Measurements from ENCODE around the gene DPH3.

DNA sequence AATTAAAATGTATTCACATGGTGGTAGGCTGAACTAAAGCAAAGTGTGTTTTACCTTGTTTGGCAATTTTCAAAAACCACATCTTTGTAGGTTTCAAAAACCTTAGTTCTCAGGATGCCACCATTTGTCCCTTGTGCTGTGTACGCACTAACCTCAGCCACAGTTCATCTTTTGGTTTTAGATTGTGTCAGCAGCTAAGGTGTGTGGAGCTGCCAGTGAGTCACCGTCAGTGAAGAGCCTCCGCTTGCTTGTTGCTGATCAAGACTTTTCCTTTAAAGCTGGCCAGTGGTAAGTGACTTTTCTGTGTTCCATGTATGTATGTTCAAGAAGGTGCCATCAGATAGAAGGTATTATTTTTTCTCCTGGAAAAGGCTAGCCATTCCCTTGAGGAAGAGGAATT lies 21.4 kb upstream of the DPH3 start:
- TF ChIP-seq CTCF (conservative IDR thresholded peaks at IDR 0.05) (no peak), ZFX (IDR thresholded peaks at IDR 0.05) (no peak)
